ENCODE results near the gene TEC. TPM values are rescaled to one million over a fixed set of nuclear protein-coding genes. Genes with fewer than 3 reads are reported as not detected.

Gene TEC
- total and polyA plus RNA-seq, 8 donors = 4.5 to 10.6 (median 7.6) TPM

- TF ChIP-seq, protein P1, sequence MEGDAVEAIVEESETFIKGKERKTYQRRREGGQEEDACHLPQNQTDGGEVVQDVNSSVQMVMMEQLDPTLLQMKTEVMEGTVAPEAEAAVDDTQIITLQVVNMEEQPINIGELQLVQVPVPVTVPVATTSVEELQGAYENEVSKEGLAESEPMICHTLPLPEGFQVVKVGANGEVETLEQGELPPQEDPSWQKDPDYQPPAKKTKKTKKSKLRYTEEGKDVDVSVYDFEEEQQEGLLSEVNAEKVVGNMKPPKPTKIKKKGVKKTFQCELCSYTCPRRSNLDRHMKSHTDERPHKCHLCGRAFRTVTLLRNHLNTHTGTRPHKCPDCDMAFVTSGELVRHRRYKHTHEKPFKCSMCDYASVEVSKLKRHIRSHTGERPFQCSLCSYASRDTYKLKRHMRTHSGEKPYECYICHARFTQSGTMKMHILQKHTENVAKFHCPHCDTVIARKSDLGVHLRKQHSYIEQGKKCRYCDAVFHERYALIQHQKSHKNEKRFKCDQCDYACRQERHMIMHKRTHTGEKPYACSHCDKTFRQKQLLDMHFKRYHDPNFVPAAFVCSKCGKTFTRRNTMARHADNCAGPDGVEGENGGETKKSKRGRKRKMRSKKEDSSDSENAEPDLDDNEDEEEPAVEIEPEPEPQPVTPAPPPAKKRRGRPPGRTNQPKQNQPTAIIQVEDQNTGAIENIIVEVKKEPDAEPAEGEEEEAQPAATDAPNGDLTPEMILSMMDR (IDR thresholded peaks at IDR 0.05) = no peak
- Histone ChIP-seq H3K4me3 (no peak overlapping the region), H3K27ac (no peak overlapping the region), H3K9me3 (no peaks in the 10 kb centered on the region), H3K36me3 (no peaks in the 10 kb centered on the region), H3K4me1 (peaks cover 0 to 42% of the 10 kb centered on the region in 2 donors), H3K27me3 (no peaks in the 10 kb centered on the region)
- intact Hi-C loops (cut with DNase I) = no loop called here
- DNase-seq = no peak
- no peak for ATAC-seq
Measured at GRCh38 chr4:48267574-48267973, 2.1 kb downstream of the TEC start.

GRCh38 chr4:48266781-48267180 lies 2.9 kb downstream of the TEC start:
- Histone ChIP-seq H3K27me3 (no peaks in the 10 kb centered on the region), H3K4me1 (peaks cover 0 to 42% of the 10 kb centered on the region in 2 donors), H3K9me3 (no peaks in the 10 kb centered on the region), H3K27ac (no peak overlapping the region), H3K36me3 (no peaks in the 10 kb centered on the region), H3K4me3 (no peak overlapping the region)
- DNase-seq = no peak
- TF ChIP-seq, protein P1 (IDR thresholded peaks at IDR 0.05) = no peak
- intact Hi-C loops (cut with DNase I) = no loop called here
- no peak for ATAC-seq

GRCh38 chr4:48262926-48263325 lies 6.7 kb downstream of the TEC start:
- no peaks in the 10 kb centered on the region for H3K36me3 ChIP-seq
- intact Hi-C loops (cut with DNase I) = no loop called here
- peaks cover 0 to 32% of the 10 kb centered on the region in 2 donors for H3K4me1 ChIP-seq
- H3K27ac ChIP-seq = no peak overlapping the region
- TF ChIP-seq, protein P1 (IDR thresholded peaks at IDR 0.05) = no peak
- no peaks in the 10 kb centered on the region for H3K9me3 ChIP-seq
- peak; percentile 49 for ATAC-seq
- H3K27me3 ChIP-seq = no peaks in the 10 kb centered on the region
- no peak overlapping the region for H3K4me3 ChIP-seq
- no peak for DNase-seq

GRCh38 chr4:48262484-48262883 lies 7.2 kb downstream of the TEC start:
- no peak overlapping the region for H3K4me3 ChIP-seq
- no peaks in the 10 kb centered on the region for H3K36me3 ChIP-seq
- intact Hi-C loops (cut with DNase I) = no loop called here
- ATAC-seq (no peak), DNase-seq (no peak)
- TF ChIP-seq, protein P1 (IDR thresholded peaks at IDR 0.05) = no peak
- peaks cover 0 to 27% of the 10 kb centered on the region in 2 donors for H3K4me1 ChIP-seq
- H3K27ac ChIP-seq = no peak overlapping the region
- no peaks in the 10 kb centered on the region for H3K27me3 ChIP-seq
- no peaks in the 10 kb centered on the region for H3K9me3 ChIP-seq

DNA sequence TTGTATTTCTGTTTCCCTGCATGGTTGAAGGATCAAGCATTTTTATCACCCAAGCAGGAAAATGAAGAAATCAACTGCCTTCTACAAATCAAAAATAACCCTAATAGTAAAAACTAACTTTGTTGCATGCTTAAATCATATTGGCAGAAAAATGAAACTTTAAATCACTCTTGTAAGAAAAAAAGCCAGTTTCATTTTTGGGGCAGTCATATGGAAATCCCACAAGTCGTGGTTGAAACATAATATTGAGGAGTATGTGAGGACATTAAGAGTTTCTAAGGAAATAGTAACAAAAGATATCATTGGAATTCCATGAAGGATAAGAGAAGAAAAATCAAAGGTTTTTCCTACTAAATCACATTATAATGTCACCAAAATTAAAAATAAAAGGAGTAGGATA lies 8.4 kb downstream of the TEC start:
- TF ChIP-seq, protein P1 (IDR thresholded peaks at IDR 0.05) = no peak
- intact Hi-C loops (cut with DNase I) = no loop called here

More for the DNA sequence above, 8.4 kb downstream of the TEC start:
- Histone ChIP-seq H3K27ac (no peak overlapping the region), H3K4me3 (no peak overlapping the region), H3K36me3 (no peaks in the 10 kb centered on the region), H3K9me3 (no peaks in the 10 kb centered on the region), H3K4me1 (peaks cover 0 to 15% of the 10 kb centered on the region in 2 donors), H3K27me3 (no peaks in the 10 kb centered on the region)
- no peak for DNase-seq
- no peak for ATAC-seq

Data from left lung (tissue), 10 donors.